Astrocyte (in vitro differentiated cells and primary cell): ENCODE measurements around the gene RHBDL1.

ENCODE experiments used
- EZH2 ChIP-seq: IDR thresholded peaks from 2 replicates; pipeline ENCODE4 v1.6.1; 2012; ENCODE audit warnings: mild to moderate bottlenecking, low read length, inconsistent platforms; ENCODE audit not compliant: insufficient read depth
- TF ChIP-seq, protein P1 (sequence below): IDR thresholded peaks from 2 replicates; pipeline ENCODE4 v1.5.1; 2011; ENCODE audit warnings: low read depth, mild to moderate bottlenecking, inconsistent platforms, low read length, moderate library complexity; ENCODE audit not compliant: insufficient read depth

DNA sequence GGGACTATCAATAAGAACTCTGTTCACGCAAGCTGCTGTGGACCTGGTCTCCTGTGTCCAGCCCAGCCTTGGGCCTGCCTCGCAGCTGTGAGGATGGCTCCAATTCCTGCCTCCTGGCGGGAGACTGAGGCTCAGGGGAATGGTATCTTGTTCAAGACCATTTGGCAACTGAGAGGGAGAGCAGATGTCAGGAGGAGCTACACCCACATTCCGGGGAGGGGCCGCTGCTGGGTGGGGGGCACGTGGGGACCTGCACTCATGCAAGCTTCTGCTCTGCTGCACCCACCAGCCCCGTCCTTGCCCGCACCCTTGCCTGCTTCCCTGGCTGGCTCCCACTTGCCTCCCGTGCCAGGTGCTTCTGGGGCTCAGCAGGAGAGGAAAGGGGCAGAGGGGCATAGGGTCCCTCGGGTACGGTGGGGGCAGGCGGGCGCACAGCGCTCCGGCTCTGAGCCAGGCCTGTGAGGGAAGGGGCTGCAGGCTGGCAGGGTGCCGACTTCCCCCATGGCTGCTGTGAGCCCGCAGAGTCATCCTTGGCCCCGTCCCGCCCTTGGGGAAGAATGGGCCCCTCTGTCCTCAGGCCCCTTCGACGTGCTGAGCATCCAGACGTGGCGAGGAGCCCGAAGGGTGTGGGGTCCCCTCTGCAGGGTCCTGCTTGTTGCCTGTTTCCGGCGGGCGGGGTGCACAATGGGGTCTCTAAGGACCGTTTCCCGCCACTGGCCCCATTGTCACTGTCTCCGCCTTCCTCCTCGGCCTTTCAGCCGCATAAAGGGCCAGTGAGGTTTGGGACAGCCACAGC lies 42.2 kb downstream of the RHBDL1 start:
- TF ChIP-seq, protein P1, sequence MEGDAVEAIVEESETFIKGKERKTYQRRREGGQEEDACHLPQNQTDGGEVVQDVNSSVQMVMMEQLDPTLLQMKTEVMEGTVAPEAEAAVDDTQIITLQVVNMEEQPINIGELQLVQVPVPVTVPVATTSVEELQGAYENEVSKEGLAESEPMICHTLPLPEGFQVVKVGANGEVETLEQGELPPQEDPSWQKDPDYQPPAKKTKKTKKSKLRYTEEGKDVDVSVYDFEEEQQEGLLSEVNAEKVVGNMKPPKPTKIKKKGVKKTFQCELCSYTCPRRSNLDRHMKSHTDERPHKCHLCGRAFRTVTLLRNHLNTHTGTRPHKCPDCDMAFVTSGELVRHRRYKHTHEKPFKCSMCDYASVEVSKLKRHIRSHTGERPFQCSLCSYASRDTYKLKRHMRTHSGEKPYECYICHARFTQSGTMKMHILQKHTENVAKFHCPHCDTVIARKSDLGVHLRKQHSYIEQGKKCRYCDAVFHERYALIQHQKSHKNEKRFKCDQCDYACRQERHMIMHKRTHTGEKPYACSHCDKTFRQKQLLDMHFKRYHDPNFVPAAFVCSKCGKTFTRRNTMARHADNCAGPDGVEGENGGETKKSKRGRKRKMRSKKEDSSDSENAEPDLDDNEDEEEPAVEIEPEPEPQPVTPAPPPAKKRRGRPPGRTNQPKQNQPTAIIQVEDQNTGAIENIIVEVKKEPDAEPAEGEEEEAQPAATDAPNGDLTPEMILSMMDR = no peak
- TF ChIP-seq EZH2 = no peak
